Adrenal gland (tissue), 5 donors: Measurements from ENCODE around the gene NTSR2.

Source experiments
- CTCF ChIP-seq, 6 experiments: fragments of 450-650 bp in 4 of 6; fragments of 200-600 bp in 2 of 6; sonication (generic) in 1 of 6; IDR thresholded peaks; 1 replicate in 5 of 6; 2 replicates in 1 of 6; pipeline versions ENCODE4 v1.5.1 to v1.8.0; 2016 to 2021; ENCODE audit warnings: antibody characterized with exemption in 6 of 6, mild to moderate bottlenecking in 2 of 6, moderate library complexity in 1 of 6
- POLR2A ChIP-seq, 2 donors: fragments of 450-650 bp; IDR thresholded peaks; one replicate each; pipeline ENCODE4 v1.6.1; 2017; ENCODE audit warnings: antibody characterized with exemption in 2 of 2, mild to moderate bottlenecking in 2 of 2, moderate library complexity in 1 of 2
- donor health status: DM: no; HTN: no; CAD: no.

- TF ChIP-seq CTCF (IDR thresholded peaks at IDR 0.05) (no peak), POLR2A (IDR thresholded peaks at IDR 0.05) (no peak)
Observed at GRCh38 chr2:11679486-11680181, 9.6 kb upstream of the NTSR2 start.
